NCI-H226 (cell line): Measurements from ENCODE around the gene QTRT2.

Source experiments
- DNase-seq: peaks from one replicate; pipeline ENCODE4 v3.0.0-alpha.2; 2015

The QTRT2 gene

GRCh38 chr3:114079761-114080160 is 23.2 kb downstream of the QTRT2 start:
- peak; percentile 58 for DNase-seq

DNA sequence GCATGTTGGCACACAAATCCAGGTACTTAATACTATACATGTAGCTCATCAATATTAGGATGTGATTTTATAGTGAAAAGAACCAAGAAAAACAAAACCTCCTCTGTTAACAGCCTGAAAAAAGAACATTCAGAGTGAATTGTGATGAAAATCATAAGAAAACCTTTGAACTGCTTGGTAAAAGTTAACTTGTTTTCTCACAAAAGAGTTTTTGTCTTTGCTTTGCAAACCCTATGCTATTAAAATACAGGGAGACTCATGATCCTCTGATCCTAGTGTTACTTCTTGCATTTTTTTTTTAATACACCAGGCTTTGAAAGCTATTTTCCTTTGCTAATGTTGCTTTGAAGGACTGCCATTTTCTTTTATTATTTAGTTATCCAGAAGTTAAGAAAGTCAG is 23.7 kb downstream of the QTRT2 start:
- DNase-seq: no peak

DNA sequence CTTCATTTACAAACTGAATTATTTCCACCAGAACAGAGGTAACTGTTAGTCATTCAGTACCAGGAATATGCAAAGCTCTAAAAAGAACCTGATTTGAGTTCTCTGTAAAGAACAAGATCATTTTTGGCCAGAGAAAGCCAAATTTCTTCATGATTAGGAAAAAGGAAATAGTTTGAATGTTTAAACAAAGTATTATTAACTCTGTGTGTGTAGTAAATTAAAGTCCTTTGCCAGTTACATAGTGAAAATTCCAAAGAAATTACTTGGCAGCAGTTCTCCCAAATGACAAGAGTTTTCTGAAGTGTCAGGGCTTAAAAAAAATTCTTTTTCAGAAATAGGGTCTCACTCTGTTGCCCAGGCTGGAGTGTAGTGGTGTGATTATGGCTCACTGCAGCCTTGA is 24.5 kb downstream of the QTRT2 start:
- DNase-seq: no peak

- DNase-seq: no peak
These were observed 26.6 kb downstream of the QTRT2 start for GRCh38 chr3:114083112-114083511.

DNA sequence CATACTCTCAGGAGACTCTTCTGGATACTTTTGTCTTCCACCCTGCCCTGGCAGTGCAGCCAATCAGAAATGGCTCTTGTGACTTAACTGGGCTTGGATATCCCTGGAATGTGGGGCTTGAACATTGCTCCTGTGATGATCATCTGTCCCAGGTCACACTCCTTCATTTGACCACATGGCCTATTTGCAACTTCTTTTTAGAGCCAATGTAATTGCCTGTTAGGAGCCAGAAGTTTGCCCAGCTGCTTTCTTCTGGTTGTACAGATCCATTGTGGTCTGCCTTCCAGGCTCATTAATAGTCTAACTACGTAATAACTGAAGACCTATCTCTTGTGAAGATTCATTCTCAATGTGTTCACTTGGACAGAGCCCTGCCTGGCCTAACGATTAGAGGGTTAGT is 29.8 kb downstream of the QTRT2 start:
- no peak for DNase-seq

- no peak for DNase-seq
These were observed 33.1 kb downstream of the QTRT2 start for GRCh38 chr3:114089675-114090074.

- DNase-seq: no peak
These were observed 35.8 kb downstream of the QTRT2 start for GRCh38 chr3:114092151-114093015.

GRCh38 chr3:114093016-114093380 is 36.5 kb downstream of the QTRT2 start:
- DNase-seq: no peak

GRCh38 chr3:114093596-114093995 is 37.1 kb downstream of the QTRT2 start:
- DNase-seq: peak; percentile 90

- peak; percentile 5 for DNase-seq
These were observed 39.3 kb downstream of the QTRT2 start for GRCh38 chr3:114095796-114096195.

DNA sequence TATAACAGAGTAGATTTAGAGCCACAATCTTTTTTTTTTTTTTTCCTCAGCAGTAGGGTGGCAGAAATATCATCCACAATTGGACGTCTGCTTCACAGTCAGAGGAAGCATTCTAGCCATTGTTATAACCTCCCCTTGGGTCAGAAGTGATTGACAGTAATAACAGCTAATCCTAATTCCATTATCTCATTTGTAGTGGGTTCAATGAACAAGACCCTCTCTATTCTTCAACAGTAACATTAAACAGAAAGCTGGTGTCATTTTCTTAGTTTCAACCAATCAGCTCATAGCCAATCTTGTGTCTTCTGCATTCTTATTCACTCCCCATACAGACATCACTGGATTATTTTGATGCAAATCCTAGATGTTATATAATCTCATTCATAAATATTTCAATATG is 44.6 kb downstream of the QTRT2 start:
- DNase-seq: no peak

- DNase-seq: no peak
These were observed 46.6 kb downstream of the QTRT2 start for GRCh38 chr3:114103181-114103580.

DNA sequence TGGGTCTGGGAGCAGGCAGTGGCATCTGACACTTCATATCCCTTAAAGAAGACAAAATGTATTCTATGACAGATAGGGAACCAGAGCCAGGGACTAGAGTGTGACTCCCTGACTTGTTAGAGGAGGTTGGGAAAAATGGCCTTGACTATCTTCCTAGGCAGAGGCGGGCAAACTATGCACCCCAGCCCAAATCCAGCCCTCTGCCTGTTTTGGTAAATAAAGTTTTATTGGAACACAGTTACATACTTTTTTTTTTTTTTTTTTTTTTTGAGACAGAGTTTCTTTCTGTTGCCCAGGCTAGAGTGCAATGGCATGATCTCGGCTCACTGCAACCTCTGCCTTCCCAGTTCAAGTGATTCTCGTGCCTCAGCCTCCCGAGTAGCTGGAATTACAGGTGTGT is 47.3 kb downstream of the QTRT2 start:
- no peak for DNase-seq

DNA sequence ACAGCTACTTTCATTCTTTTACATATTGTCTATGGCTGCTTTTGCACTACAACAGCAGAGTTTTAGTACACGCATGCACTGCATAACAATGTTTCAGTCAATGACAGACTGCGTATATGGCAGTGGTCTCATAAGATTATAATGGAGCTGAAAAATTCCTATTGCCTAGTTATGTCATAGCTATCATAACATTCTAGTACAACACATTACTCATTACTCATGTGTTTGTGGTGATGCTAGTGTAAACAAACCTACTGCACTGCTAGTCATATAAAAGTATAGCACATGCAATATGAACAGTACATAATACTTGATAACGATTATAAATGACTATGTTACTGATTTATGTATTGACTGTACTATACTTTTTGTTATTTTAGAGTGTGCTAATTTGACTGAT is 47.9 kb downstream of the QTRT2 start:
- peak; percentile 40 for DNase-seq

GRCh38 chr3:114108137-114108536 is 51.6 kb downstream of the QTRT2 start:
- DNase-seq: no peak

GRCh38 chr3:114110439-114110838 is 53.9 kb downstream of the QTRT2 start:
- DNase-seq: no peak

- DNase-seq: no peak
These were observed 54.7 kb downstream of the QTRT2 start for GRCh38 chr3:114111060-114111770.

GRCh38 chr3:114112696-114113095 is 56.2 kb downstream of the QTRT2 start:
- no peak for DNase-seq

DNA sequence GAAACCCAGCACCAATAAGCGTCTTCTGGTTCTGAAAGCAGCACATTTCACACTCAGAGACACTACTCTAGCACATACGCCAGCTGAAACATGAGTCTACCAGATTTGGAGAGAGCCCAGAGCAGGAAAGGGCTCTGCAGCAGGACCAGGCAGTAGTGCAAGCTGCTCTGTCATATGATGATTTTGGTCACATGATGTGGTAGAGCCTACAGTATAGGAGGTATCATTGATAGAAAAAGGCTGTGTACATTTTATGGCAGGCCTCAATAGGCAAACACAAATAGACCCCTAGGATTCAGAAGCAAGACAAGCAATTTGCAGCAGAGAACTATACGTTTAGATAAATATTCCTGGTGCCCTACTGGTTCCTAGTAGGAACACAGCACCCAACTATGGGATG is 58.2 kb downstream of the QTRT2 start:
- DNase-seq: no peak

GRCh38 chr3:114115143-114115542 is 58.6 kb downstream of the QTRT2 start:
- DNase-seq: no peak

- DNase-seq: no peak
These were observed 63.2 kb downstream of the QTRT2 start for GRCh38 chr3:114119776-114120175.

- DNase-seq: no peak
These were observed 63.7 kb downstream of the QTRT2 start for GRCh38 chr3:114120211-114120610.

DNA sequence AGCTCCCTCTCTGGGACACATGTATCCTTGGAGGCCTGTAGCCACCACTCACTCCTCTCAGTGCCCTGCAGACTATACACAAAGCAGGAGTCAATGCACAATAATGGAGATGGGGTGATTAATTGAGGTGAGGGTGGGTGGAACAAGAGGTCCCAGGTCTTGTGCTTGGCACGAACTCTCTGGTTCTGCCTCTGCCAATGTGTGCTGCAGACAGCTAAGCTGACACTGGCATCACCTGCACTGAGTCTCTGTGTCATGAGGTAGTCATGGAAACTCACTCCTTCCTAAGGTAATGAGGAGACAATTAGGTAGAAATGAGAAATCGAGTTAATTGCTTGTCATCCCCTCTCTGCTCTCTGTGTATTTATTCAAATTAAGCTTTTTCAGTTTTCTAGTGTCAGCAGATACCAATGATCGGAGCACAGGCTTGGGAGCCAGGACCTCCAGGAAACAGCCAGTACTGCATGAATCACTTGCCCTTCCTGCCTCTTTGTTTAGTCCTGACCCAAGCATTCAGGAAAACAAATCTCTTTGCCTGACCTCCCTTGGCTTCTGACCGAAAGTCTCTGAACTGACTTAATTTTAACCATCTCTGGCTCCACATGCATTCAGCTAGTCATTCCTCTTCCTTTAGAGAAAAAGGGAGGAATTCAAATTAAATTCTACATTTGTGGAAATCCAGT is 65.6 kb downstream of the QTRT2 start:
- DNase-seq: peak; percentile 47

- DNase-seq: no peak
These were observed 69.9 kb downstream of the QTRT2 start for GRCh38 chr3:114126461-114126860.
